Measurements from ENCODE around the gene BMPER. TPM values are rescaled to one million over a fixed set of nuclear protein-coding genes. Genes with fewer than 3 reads are reported as not detected.

The BMPER gene
- total and polyA plus RNA-seq, 2 of the 8 experiments (the other 6 are each of a cell fraction or from before 2014, with no cell fraction given), result 0.33 to 0.69 TPM

GRCh38 chr7:34130558-34131295 is 225.4 kb downstream of the BMPER start:
- H3K79me1 ChIP-seq (ENCODE audit: low read depth, low read length), result no peaks in the 10 kb centered on the region
- no peak overlapping the region for H2BK12ac ChIP-seq (ENCODE audit: low read depth, low read length)
- no peak overlapping the region for H4K5ac ChIP-seq (ENCODE audit: insufficient read length, low read depth, low read length)
- DNase-seq (ENCODE audit: low read depth in 1 of 2, low spot score in 2 of 2) (no peak), FAIRE-seq (no peak)
- H2BK20ac ChIP-seq (ENCODE audit: low read length), result no peak overlapping the region
- no peak overlapping the region for H4K91ac ChIP-seq (replicated peaks; ENCODE audit: insufficient read length, low read length)
- H2BK15ac ChIP-seq (ENCODE audit: low read length), result no peak overlapping the region
- H4K8ac ChIP-seq (ENCODE audit: extremely low read depth, insufficient read depth, low read length), result peak overlapping the region; percentile 63; the same call in 1 of the 2 replicates
- no peak overlapping the region for H3K4me2 ChIP-seq (ENCODE audit: insufficient read depth in 1 of 2, low read depth in 2 of 2, low read length in 2 of 2)
- no peak overlapping the region for H3K18ac ChIP-seq (ENCODE audit: extremely low read depth, low read length)
- H3K9me3 ChIP-seq (ENCODE audit: insufficient read depth in 2 of 2, low read depth in 1 of 2, low read length in 1 of 2), result no peaks in the 10 kb centered on the region
- H3K23ac ChIP-seq (ENCODE audit: insufficient read length), result no peak overlapping the region
- CTCF ChIA-PET (ENCODE audit: partially characterized antibody), result interaction anchor here (0.6 to 12.3 kb wide), 2 partner anchors 30 to 231 kb away, joined by 3 to 197 read pairs; no protein-coding TSS in a partner anchor
- no peak overlapping the region for H3K4me3 ChIP-seq (ENCODE audit: extremely low read depth in 1 of 4, insufficient read depth in 2 of 4, low read depth in 3 of 4, low read length in 4 of 4)
- H4K20me1 ChIP-seq (replicated peaks in 1 of 2; ENCODE audit: control insufficient read depth in 1 of 2, insufficient read depth in 2 of 2, low read length in 2 of 2), result no peaks in the 10 kb centered on the region
- no peaks in the 10 kb centered on the region; the same call in 1 of the 2 replicates for H3K23me2 ChIP-seq (ENCODE audit: low read depth, low read length)
- POLR2A ChIA-PET (ENCODE audit: partially characterized antibody), result no interaction called here
- no peak overlapping the region for H2BK5ac ChIP-seq (ENCODE audit: low read depth, low read length)
- H2AFZ ChIP-seq (ENCODE audit: low read length), result no peak overlapping the region
- no peak overlapping the region for H2AK5ac ChIP-seq (ENCODE audit: low read depth, low read length)
- H3K36me3 ChIP-seq (ENCODE audit: control insufficient read depth in 2 of 4, insufficient read depth in 4 of 4, low read length in 3 of 4), result no peaks in the 10 kb centered on the region
- no peaks in the 10 kb centered on the region for H3K79me2 ChIP-seq (ENCODE audit: control insufficient read depth in 1 of 2, insufficient read depth in 2 of 2, low read length in 2 of 2)
- no peaks in the 10 kb centered on the region for H3K4me1 ChIP-seq (replicated peaks in 1 of 4; ENCODE audit: control insufficient read depth in 3 of 4, insufficient read depth in 4 of 4, low read length in 3 of 4)
- H3K9ac ChIP-seq (replicated peaks in 1 of 4; ENCODE audit: extremely low read depth in 1 of 4, low read depth in 3 of 4, low read length in 3 of 4), result no peak overlapping the region
- no peak overlapping the region for H3K56ac ChIP-seq (replicated peaks; ENCODE audit: insufficient read length, low read depth, low read length)
- H3K27ac ChIP-seq (ENCODE audit: low read depth, low read length), result no peak overlapping the region
- no peaks in the 10 kb centered on the region for H3K27me3 ChIP-seq (replicated peaks in 1 of 4; ENCODE audit: control insufficient read depth in 3 of 4, extremely low read depth in 1 of 4, insufficient read depth in 3 of 4, low read length in 3 of 4)
- H3K14ac ChIP-seq (ENCODE audit: insufficient read length), result no peak overlapping the region
- no peak overlapping the region for H3K4ac ChIP-seq (replicated peaks; ENCODE audit: insufficient read length, low read depth, low read length)
- no peak overlapping the region for H2BK120ac ChIP-seq (replicated peaks; ENCODE audit: low read depth, low read length)
- WGBS, 2 experiments (ENCODE audit: extremely low coverage in 1 of 2, insufficient coverage in 1 of 2, insufficient read length in 1 of 2, insufficient replicate concordance in 2 of 2, low coverage in 1 of 2, low lambda C conversion rate in 2 of 2, missing lambda C conversion rate in 1 of 2), result 88% methylated on average over 5 of the region's 5 CpGs; no CpG with 5 or more reads in 1 of the 2 experiments
- TF ChIP-seq ASH2L (IDR thresholded peaks at IDR 0.05; ENCODE audit: low read length), result no peak
- TF ChIP-seq CEBPB (IDR thresholded peaks at IDR 0.05; ENCODE audit: low read depth, low read length), result no peak
- no peak for TF ChIP-seq RXRA (IDR thresholded peaks at IDR 0.05; ENCODE audit: insufficient read depth, low read depth, low read length)
- no peak for TF ChIP-seq SIN3A (conservative IDR thresholded peaks at IDR 0.05 in 1 of 2, IDR thresholded peaks at IDR 0.05 in 1 of 2; ENCODE audit: low read depth in 1 of 2, low read length in 2 of 2)
- no peak for TF ChIP-seq CHD2 (IDR thresholded peaks at IDR 0.05; ENCODE audit: low read length)
- no peak for TF ChIP-seq JUND (IDR thresholded peaks at IDR 0.05; ENCODE audit: low read length)
- TF ChIP-seq, protein P1, sequence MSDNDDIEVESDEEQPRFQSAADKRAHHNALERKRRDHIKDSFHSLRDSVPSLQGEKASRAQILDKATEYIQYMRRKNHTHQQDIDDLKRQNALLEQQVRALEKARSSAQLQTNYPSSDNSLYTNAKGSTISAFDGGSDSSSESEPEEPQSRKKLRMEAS (IDR thresholded peaks at IDR 0.05), result no peak
- TF ChIP-seq CBX8 (IDR thresholded peaks at IDR 0.05; ENCODE audit: borderline replicate concordance, low read depth, low read length), result no peak
- TF ChIP-seq RBBP5 (IDR thresholded peaks at IDR 0.05; ENCODE audit: borderline replicate concordance, low read depth, low read length), result no peak
- no peak for TF ChIP-seq SUZ12 (IDR thresholded peaks at IDR 0.05; ENCODE audit: low read length)
- no peak for TF ChIP-seq JUN (IDR thresholded peaks at IDR 0.05; ENCODE audit: low read depth, low read length)
- no peak for TF ChIP-seq EGR1 (IDR thresholded peaks at IDR 0.05; ENCODE audit: borderline replicate concordance, low read depth, low read length)
- no peak for TF ChIP-seq CREB1 (IDR thresholded peaks at IDR 0.05)
- TF ChIP-seq TAF7 (optimal IDR thresholded peaks at IDR 0.05; ENCODE audit: borderline replicate concordance, low read depth, low read length), result no peak

Measured in H1 (cell line).